ENCODE measurements around the gene PPP1R15B.

The PPP1R15B gene

DNA sequence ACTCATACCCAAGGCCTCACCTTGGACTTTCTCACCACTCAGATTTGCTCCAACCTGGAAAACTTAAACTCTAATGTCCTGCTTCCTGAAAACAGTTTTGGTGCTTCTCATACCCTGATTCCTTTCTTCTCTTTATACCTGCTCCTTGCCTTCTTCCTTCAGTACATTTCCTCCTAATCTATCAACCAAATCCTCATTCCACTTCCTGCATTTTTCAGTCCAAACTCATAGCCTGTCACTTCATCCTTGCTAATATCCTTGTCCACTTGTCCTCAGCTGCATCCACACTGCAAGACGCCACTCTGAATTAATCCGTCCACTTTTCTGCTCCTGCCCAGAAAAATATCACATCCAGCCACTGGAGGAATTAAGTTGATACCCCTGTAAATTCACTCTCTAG lies 25.9 kb downstream of the PPP1R15B start:
- TF ChIP-seq, protein P1, sequence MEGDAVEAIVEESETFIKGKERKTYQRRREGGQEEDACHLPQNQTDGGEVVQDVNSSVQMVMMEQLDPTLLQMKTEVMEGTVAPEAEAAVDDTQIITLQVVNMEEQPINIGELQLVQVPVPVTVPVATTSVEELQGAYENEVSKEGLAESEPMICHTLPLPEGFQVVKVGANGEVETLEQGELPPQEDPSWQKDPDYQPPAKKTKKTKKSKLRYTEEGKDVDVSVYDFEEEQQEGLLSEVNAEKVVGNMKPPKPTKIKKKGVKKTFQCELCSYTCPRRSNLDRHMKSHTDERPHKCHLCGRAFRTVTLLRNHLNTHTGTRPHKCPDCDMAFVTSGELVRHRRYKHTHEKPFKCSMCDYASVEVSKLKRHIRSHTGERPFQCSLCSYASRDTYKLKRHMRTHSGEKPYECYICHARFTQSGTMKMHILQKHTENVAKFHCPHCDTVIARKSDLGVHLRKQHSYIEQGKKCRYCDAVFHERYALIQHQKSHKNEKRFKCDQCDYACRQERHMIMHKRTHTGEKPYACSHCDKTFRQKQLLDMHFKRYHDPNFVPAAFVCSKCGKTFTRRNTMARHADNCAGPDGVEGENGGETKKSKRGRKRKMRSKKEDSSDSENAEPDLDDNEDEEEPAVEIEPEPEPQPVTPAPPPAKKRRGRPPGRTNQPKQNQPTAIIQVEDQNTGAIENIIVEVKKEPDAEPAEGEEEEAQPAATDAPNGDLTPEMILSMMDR (IDR thresholded peaks at IDR 0.05; ENCODE audit: insufficient read depth, low read depth, low read length, missing control alignments): no peak
- no peak for DNase-seq (ENCODE audit: low read depth)

DNA sequence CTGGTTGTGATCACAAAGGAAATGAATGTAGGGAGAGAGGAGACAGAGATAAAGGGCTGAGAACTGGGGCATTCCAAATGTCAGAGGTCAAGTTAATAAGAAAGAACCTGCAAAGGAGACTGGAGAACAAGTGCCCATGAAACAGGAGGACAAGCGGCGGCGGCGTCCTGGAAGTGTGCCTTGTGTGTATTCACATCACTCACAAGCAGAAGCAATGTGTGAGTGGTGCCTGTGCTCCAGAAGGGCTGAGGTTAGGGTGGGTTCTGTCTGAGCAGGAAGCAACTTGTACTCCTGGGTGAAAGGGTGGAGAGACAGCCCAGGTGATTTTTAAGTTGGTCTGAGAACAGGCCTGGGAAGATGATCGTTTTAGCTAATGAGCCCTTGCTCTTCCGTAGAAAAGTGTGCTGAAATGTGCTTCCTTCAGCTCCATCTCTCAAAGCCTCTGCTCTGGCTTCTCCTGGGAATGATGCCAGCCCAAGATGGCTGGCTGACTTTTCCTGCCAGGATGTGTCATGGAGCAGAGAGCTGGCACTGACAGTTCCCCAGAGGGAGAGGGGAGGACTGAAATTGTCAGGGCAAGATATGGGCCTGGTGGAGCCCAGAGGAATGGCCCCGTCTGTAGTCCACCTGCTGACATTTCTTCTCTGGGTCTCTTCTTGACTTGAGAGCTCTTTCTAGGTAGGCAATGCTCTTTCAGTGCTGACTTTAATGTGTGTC lies 26.8 kb downstream of the PPP1R15B start:
- H3K4me3 ChIP-seq (ENCODE audit: low read depth, low read length): no peak overlapping the region
- TF ChIP-seq, protein P1 (IDR thresholded peaks at IDR 0.05; ENCODE audit: insufficient read depth, low read depth, low read length, missing control alignments): no peak
- DNase-seq (ENCODE audit: low read depth): no peak

More for the DNA sequence above, 25.9 kb downstream of the PPP1R15B start:
- H3K4me3 ChIP-seq (ENCODE audit: low read depth, low read length): no peak overlapping the region

DNA sequence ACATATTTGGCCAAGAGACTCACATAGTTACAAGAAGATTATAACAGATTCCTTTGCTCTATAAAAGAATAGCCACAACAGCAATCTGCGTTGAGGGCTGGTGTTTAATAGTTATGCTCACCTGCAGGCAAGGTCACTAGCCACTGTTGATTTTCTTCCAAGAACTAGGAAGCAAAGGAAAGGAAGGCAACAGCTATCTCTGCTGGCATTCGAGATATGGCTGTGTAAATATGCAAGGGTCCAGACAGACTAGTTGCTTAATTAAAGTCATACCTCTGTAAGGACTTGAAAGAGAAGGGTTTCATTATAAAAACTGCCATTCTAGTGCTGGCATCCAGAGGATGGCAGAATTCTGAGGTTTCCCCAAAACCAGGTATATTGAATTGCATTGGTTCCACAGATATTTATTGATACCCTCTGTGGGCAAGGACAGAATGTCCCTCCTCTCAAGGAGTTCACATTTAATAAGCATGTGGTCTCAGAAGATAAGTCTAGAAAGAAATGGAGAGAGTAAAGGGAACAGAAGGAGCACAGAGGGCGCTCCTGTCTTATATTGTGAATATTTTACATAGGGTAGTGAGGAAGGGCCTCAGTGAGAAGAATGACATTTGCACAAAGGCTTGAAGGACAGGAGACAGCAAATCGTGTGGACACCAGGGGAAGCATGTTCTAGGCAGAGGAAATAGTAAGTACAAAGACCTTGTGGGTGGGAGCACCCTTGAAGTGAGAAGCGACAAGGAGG lies 28.3 kb downstream of the PPP1R15B start:
- H3K4me3 ChIP-seq (ENCODE audit: low read depth, low read length): no peak overlapping the region
- TF ChIP-seq, protein P1 (IDR thresholded peaks at IDR 0.05; ENCODE audit: insufficient read depth, low read depth, low read length, missing control alignments): no peak
- DNase-seq (ENCODE audit: low read depth): no peak

- TF ChIP-seq, protein P1 (IDR thresholded peaks at IDR 0.05; ENCODE audit: insufficient read depth, low read depth, low read length, missing control alignments): no peak
- DNase-seq (ENCODE audit: low read depth): no peak
- H3K4me3 ChIP-seq (ENCODE audit: low read depth, low read length): no peak overlapping the region
Observed at GRCh38 chr1:204382714-204383083, 28.9 kb downstream of the PPP1R15B start.

DNA sequence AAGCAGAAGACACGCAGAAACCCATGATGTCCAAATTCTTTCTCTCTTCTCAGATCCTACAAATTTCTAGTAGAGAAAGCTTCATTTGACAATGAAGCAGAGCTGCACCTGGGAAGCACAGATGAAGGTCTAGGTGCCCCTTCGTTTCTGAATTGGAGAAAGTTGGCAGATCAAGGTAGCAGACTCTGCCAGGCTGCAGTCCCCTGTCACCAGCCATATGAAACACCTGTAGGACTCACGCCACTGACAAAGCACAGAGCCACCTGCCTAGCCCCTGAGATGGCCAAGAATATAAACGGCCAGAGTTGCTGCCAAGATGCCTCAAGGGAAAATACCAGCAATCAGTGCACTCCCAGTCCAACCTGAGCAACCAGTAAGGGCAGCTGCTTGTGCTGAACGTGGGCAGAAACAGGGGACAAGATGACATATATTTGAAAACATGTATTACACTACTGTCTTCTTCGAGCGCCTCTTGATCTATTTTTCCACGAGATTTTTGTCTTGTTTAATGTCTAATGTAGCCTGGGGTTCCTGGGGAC lies 31.3 kb downstream of the PPP1R15B start:
- no peak overlapping the region for H3K4me3 ChIP-seq (ENCODE audit: low read depth, low read length)
- DNase-seq (ENCODE audit: low read depth): no peak
- TF ChIP-seq, protein P1 (IDR thresholded peaks at IDR 0.05; ENCODE audit: insufficient read depth, low read depth, low read length, missing control alignments): no peak

- TF ChIP-seq, protein P1 (IDR thresholded peaks at IDR 0.05; ENCODE audit: insufficient read depth, low read depth, low read length, missing control alignments): no peak
- peak overlapping the region; percentile 32; the same call in 1 of the 2 replicates for H3K4me3 ChIP-seq (ENCODE audit: low read depth, low read length)
- peak; percentile 27 for DNase-seq (ENCODE audit: low read depth)
Observed at GRCh38 chr1:204377800-204378668, 33.6 kb downstream of the PPP1R15B start.
